GM06990 (cell line): Measurements from ENCODE around the gene ANTXR2.

Source experiments
- DNase-seq: peaks from one replicate; pipeline ENCODE4 v3.0.0-alpha.2; 2011; ENCODE audit not compliant: insufficient read length; ENCODE audit errors: extremely low read depth
- H3K27me3 ChIP-seq: replicated peaks from 2 replicates; pipeline ENCODE4 v1.6.0; 2011; ENCODE audit warnings: low read length; ENCODE audit not compliant: control insufficient read depth, insufficient read depth
- H3K36me3 ChIP-seq: 2 replicates; pipeline ENCODE4 v1.5.1; 2011; ENCODE audit warnings: low read length; ENCODE audit not compliant: control insufficient read depth, insufficient read depth
- H3K4me3 ChIP-seq: replicated peaks from 2 replicates; pipeline ENCODE4 v1.5.1; 2011; ENCODE audit warnings: low read depth, mild to moderate bottlenecking, control low read depth, low read length
- TF ChIP-seq, protein P1 (sequence below): IDR thresholded peaks from 2 replicates; pipeline ENCODE4 v1.5.1; 2011; ENCODE audit warnings: low read length, control low read depth, mild to moderate bottlenecking, inconsistent platforms; ENCODE audit not compliant: insufficient read depth, poor library complexity, severe bottlenecking

Gene ANTXR2

GRCh38 chr4:80113615-80114014 lies 40.6 kb upstream of the ANTXR2 start:
- TF ChIP-seq, protein P1, sequence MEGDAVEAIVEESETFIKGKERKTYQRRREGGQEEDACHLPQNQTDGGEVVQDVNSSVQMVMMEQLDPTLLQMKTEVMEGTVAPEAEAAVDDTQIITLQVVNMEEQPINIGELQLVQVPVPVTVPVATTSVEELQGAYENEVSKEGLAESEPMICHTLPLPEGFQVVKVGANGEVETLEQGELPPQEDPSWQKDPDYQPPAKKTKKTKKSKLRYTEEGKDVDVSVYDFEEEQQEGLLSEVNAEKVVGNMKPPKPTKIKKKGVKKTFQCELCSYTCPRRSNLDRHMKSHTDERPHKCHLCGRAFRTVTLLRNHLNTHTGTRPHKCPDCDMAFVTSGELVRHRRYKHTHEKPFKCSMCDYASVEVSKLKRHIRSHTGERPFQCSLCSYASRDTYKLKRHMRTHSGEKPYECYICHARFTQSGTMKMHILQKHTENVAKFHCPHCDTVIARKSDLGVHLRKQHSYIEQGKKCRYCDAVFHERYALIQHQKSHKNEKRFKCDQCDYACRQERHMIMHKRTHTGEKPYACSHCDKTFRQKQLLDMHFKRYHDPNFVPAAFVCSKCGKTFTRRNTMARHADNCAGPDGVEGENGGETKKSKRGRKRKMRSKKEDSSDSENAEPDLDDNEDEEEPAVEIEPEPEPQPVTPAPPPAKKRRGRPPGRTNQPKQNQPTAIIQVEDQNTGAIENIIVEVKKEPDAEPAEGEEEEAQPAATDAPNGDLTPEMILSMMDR, result no peak
- H3K27me3 ChIP-seq, result no peaks in the 10 kb centered on the region
- no peaks in the 10 kb centered on the region for H3K36me3 ChIP-seq
- no peak overlapping the region for H3K4me3 ChIP-seq
- no peak for DNase-seq

GRCh38 chr4:80112236-80112635 lies 39.2 kb upstream of the ANTXR2 start:
- no peaks in the 10 kb centered on the region for H3K27me3 ChIP-seq
- no peaks in the 10 kb centered on the region for H3K36me3 ChIP-seq
- TF ChIP-seq, protein P1, result no peak
- DNase-seq, result no peak
- no peak overlapping the region for H3K4me3 ChIP-seq

GRCh38 chr4:80111276-80111675 lies 38.2 kb upstream of the ANTXR2 start:
- TF ChIP-seq, protein P1, result no peak
- DNase-seq, result no peak
- no peaks in the 10 kb centered on the region for H3K36me3 ChIP-seq
- no peak overlapping the region for H3K4me3 ChIP-seq
- no peaks in the 10 kb centered on the region for H3K27me3 ChIP-seq

GRCh38 chr4:80107374-80107773 lies 34.3 kb upstream of the ANTXR2 start:
- TF ChIP-seq, protein P1, result no peak
- DNase-seq, result no peak
- Histone ChIP-seq H3K27me3 (no peaks in the 10 kb centered on the region), H3K36me3 (no peaks in the 10 kb centered on the region), H3K4me3 (no peak overlapping the region)

DNA sequence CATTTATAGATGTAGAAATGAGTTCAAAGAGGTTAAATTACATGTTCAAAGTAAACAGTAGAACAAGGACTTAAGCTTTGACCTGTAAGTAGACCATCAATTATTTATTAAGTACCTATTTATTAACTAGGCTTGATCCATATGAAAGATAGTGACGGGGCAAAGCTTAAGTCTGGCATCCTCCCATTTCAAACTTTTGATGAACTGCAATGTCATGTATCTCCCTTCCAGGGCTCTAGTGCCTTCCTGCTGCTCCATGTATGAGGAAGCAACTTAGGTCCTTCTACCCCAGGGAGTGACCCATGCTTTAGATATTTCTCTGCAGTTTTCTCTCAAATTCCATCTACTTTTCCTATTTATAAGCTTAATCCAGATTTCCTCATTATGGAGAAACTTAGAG lies 31.9 kb upstream of the ANTXR2 start:
- H3K4me3 ChIP-seq, result no peak overlapping the region
- no peaks in the 10 kb centered on the region for H3K27me3 ChIP-seq
- TF ChIP-seq, protein P1, result no peak
- DNase-seq, result no peak
- H3K36me3 ChIP-seq, result no peaks in the 10 kb centered on the region

DNA sequence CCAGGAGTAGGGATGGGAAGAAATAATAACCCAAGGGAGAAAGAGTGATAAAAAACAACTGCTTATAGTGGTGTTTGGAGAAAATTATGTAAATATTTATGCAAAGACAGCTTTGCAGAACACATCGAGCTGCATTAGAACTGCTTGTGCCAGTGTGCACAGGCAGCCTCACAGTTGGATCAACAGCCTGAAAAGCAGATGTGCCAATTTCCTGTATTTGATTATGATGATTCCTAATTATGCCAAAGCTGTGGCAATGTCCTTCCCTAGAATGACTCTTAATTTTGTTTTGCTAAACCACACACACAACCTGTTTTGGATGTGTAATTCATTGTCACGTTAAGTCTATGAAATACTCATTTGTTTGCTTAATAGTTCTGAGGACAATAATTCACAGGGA lies 30.6 kb upstream of the ANTXR2 start:
- TF ChIP-seq, protein P1, result no peak
- DNase-seq, result no peak
- no peak overlapping the region for H3K4me3 ChIP-seq
- no peaks in the 10 kb centered on the region for H3K36me3 ChIP-seq
- no peaks in the 10 kb centered on the region for H3K27me3 ChIP-seq
